CMK (cell line): ENCODE data around the gene SPRED1.

Experiments
- DNase-seq: peaks from one replicate; pipeline ENCODE4 v3.0.0-alpha.2; 2010; ENCODE audit warnings: low read depth

SPRED1 gene

GRCh38 chr15:38283010-38283409 lies 30.4 kb downstream of the SPRED1 start:
- no peak for DNase-seq

DNA sequence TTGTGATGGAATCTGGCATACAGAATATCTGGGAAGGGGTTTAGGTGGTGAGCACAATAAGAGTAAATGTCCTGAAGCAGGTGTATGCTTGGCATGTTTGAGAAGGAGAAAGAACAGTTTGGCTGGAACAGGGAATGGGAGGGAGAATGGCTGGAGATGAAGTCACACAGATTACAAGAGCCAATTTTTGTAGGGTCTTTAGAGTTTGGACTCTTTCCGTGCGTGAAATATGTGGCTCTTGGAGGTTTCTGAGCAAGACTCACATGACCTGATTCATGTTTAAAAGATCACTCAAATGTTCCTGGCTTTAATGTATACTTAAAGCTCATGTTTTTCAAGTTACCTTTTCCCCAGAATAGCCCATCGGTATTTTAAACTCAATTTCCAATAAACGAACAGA lies 32.8 kb downstream of the SPRED1 start:
- no peak for DNase-seq

DNA sequence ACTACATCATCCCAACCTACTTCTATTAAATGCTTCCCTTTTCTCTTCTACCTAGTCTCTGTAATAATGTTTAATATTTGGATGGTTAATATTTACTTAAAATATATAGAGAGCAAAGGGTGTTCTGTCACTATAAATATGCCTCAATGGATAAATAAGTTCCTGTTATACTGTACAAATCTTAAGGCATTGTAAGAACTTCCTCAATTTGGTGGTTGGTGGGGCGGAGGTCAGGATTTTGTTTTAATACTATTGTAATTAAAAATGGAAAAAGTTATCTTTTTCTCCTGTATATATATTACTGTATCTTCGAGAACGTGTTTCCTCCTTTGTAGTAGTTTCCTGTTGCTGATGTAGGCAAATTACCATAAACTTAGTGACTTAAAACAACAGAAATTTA lies 41.5 kb downstream of the SPRED1 start:
- no peak for DNase-seq

- DNase-seq, result no peak
Measured at GRCh38 chr15:38297623-38298388, 45.2 kb downstream of the SPRED1 start.

GRCh38 chr15:38299216-38299615 lies 46.6 kb downstream of the SPRED1 start:
- DNase-seq, result no peak

DNA sequence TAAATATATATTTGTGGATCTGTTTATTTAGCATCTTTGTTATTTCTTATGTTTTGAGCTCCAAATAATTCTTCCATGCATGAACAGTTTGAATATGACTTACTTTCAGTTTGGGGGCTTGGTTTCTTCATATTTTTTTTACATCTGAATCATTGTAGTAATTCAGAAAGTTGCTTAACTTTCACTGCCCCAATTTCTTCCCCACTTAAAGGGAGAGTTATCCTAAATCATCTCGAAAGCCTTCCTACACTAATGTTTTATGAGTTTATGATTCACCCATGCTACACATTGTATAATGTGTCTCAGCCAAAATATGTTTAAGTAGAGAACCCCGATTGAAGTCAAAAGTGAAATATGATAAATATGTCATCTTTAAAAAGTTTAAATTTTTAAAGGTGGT lies 47.8 kb downstream of the SPRED1 start:
- no peak for DNase-seq

DNA sequence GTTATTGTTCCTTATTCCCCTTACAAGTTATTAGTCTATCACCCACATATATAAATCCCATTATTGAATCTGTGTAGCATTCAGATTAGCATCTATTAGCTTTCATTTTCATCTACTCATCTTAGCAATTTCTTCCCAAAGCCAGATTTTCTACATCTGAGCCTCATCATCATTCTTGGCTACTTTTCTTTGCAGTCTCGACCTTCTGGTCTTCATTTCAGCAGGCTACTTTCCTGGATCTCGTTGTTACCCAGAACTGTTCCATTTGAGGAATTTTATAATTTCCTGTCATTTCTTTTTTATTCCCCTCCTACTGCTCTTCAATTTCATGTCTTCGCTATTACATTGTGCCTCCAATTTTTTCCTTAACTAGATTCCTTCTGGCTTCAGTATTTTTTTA lies 51.8 kb downstream of the SPRED1 start:
- DNase-seq, result no peak

GRCh38 chr15:38307251-38307650 lies 54.6 kb downstream of the SPRED1 start:
- no peak for DNase-seq

- no peak for DNase-seq
Measured at GRCh38 chr15:38307861-38308641, 55.4 kb downstream of the SPRED1 start.

GRCh38 chr15:38308797-38309196 lies 56.2 kb downstream of the SPRED1 start:
- DNase-seq, result no peak

GRCh38 chr15:38312190-38312589 lies 59.6 kb downstream of the SPRED1 start:
- DNase-seq, result no peak

- no peak for DNase-seq
Measured at GRCh38 chr15:38316311-38316710, 63.7 kb downstream of the SPRED1 start.

DNA sequence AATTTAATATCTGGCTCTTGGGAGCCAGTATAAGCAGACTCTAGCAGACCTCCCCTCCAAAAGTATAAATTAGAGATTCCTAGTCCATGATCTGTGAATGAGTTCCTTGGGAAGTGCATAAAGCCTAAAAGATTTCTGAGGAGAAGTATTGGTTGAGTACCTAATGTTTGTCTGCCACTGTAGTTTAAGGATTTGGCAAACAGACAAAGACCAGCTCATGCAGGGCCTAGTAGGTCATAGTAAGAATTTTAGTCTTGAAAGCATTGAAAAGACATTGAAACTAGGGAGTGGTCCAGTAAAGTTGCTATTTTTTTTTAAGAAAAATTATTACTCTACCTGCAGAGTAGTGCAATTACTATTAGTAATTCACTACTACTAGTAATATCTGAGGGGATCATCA lies 67.5 kb downstream of the SPRED1 start:
- no peak for DNase-seq

- DNase-seq, result no peak
Measured at GRCh38 chr15:38320866-38321265, 68.2 kb downstream of the SPRED1 start.

- no peak for DNase-seq
Measured at GRCh38 chr15:38323895-38324294, 71.3 kb downstream of the SPRED1 start.

DNA sequence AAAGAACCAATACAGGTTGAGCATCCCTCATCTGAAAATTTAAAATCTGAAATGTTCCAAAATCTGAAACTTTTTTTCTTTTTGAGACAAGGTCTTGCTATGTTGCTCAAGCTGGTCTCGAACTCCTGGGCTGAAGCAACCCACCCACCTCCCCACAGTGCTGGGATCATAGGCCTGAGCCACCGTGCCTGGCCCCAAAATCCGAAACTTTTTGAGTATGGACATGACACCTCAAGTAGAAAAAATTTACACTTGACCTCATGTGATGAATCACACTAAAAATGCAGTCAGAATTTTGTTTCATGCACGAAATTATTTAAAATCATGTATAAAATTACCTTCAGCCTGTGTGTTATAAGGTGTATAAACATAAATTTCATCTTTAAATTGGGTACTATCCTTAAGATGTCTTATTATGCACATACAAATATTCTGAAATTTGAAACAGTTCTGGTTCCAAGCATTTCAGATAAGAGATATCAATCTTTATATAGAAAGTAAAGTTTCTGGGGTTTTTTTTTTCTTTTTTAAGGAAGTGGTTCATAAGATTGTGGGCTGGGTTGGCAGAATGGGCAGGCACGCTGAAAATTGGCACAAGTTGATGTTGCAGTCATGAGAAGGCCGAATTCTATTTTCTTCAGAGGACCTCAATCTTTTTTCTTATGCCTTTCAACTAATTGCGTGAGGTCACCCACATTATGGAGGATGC lies 72.5 kb downstream of the SPRED1 start:
- no peak for DNase-seq

DNA sequence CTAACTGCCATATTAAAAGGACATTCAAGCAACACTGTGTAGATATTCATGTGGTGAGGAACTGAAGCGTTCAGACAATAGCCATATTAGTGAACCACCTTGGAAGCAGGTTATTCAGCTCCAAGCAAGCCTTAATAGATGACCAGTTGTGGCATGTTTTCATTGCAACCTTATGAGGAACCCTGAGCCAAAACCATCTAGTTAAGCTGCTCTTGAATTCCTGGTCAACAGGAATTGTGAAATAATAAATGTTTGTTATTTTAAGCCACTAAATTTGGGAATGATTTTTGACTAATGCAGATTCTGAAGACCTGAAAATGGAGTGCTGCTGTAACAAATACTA lies 73.0 kb downstream of the SPRED1 start:
- DNase-seq, result no peak

DNA sequence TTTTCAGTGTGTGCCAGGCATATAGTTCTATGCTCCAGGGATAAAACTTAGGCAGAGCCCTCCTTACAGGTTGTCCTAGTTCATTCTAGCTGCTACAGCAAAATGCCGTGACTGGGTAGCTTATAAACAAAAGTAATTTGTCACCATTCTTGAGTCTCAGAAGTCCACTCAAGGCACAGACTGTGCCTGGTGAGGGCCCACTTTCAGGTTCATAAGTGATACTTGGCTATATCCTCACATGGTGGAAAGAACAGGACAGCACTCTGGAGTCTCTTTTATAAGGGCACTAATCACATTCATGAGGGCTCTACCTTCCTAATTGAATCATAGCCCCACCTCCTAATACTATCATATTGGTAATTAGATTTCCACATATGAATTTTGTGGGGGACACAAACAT lies 80.1 kb downstream of the SPRED1 start:
- no peak for DNase-seq

DNA sequence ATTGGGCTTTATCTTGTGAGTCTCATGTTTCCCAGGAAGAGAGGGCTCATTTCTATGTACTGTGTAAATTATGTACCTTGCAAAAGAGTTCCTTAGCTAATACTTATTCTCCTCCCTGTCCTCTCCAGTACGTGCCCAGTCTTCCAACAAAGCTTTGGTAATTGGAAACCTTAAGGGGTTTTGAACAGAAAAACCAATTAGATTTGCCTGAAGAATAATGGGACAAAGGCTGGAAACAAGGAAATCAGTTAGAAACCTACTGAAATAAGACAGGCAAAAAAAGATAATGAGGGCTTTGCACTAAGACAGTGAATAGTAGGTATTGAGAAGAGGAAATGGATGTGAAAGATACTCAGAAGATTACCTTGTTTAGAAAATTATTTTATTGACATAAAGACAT lies 82.5 kb downstream of the SPRED1 start:
- DNase-seq, result no peak

GRCh38 chr15:38344351-38344750 lies 91.7 kb downstream of the SPRED1 start:
- DNase-seq, result no peak

DNA sequence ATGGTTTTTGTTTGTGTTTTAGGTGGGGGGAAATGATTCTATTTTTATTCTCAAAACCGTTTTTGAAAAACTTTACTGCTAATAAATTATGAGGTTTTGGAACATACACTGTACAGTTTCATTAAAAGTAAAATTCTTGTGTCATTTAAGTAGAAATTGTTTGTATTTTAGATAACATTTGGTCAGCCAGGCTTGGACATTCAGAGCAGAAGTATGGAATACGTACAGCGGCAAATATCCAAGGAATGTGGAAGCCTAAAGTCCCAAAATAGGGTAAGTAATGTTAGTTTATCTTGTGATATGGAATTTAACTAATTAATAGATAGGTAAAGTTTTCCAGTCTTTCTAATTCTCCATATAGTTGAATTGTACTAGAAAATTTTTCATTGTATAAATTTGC lies 96.6 kb downstream of the SPRED1 start:
- DNase-seq, result no peak

GRCh38 chr15:38351466-38351865 lies 98.8 kb downstream of the SPRED1 start:
- no peak for DNase-seq

GRCh38 chr15:38354315-38354929 lies 101.8 kb downstream of the SPRED1 start:
- DNase-seq, result peak; percentile 25
